GM12892 (cell line): ENCODE data around the gene SYNPR.

Experiments
- POLR2A ChIP-seq: IDR thresholded peaks from 2 replicates; pipeline ENCODE4 v1.6.1; 2011; ENCODE audit warnings: low read depth, low read length, control low read depth
- TAF1 ChIP-seq: IDR thresholded peaks from 2 replicates; pipeline ENCODE4 v1.6.1; 2011; ENCODE audit warnings: low read depth, mild to moderate bottlenecking, control low read depth, low read length, borderline replicate concordance

- TF ChIP-seq TAF1 (no peak), POLR2A (no peak)
These were observed 374.1 kb downstream of the SYNPR start, which contains the start of gene SNTN for GRCh38 chr3:63652066-63652725.
